HG03558 (cell line): ENCODE results near the gene TMEM234.

Experiments used
- ATAC-seq: cut with Tn5 transposase; IDR thresholded peaks from one replicate; pipeline ENCODE4 v1.9.1; 2021; ENCODE audit warnings: moderate number of reproducible peaks; ENCODE audit not compliant: unreplicated experiment; ENCODE audit errors: extremely low read depth

TMEM234 gene

DNA sequence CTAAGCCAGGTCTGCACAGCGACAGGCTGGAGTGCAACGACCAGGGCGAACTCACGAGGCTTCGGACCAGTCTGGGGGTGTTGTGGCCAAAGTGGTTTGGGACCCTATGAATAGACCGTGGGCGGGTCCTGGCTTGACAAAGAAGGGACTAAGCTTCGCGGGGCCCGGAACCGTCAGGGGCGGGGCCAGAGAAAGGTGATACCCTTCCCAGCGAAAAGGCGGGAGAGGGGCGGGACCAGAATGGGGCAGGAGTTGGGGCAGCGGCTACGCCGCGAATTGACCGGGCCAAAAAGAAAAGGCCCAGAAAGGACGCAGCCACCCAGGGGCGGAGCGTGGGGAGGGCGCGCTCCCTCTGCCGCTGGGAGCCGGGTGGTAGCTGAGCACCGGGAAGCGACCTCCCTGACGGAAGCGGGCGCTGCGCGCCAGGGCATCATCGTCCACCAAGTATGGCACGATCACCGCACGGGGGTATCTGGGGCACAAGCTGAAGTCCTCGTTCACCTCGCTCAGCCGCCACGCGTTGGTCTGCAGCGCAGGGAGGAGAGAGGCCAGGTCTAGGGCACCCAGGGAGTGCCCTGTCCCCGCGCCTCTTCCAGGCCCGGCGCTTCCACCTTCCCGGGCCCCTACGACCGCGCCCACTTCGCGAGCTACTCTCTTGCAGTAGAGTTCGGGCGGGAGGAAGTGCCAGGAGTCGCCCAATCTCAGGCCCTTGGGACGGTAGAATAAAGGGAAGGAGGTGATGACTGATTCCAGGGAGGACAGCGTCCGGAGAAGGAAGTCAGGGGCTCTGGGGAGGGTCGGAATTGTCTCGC, 18.2 kb upstream of the TMEM234 start:
- no peak for ATAC-seq

DNA sequence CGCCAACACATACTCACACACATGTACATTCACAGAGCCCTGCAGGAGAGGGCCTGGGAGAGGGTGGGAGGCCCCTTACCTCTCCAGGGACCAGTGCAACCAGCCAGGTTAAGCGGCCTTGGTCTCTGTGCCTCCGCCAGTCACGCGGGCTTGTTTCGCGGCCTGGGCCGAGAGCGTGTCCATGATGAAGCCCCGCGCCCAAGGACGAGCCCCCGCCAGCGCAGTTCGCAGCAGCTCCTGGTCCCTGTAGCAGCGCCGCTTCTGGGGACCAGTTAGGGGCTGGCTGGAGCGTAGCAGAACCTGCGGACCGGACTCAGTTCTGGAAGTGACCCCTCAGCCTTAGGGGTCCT, 17.6 kb upstream of the TMEM234 start:
- no peak for ATAC-seq

- ATAC-seq = no peak
Observed at GRCh38 chr1:32239337-32239736, 17.2 kb upstream of the TMEM234 start.

DNA sequence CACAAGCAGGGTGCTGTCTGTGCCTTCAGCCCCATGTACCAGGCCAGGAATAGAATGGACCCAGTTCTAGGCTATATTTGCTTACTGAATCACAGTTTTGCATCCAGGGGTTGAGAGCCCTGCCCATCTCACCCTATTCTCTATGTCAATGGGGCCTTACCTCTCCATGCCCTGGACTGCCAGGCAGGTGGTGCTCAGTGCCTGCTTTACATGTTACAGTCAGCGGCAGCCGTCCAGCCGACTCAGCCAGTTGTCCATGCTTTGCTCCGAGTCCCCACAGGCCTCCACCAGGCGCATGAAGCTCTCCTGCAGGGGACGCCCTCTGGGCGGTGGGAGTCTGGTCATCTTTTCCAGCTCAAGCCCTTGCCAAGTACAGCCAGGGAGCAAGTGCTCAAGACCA, 12.6 kb upstream of the TMEM234 start:
- ATAC-seq = no peak

DNA sequence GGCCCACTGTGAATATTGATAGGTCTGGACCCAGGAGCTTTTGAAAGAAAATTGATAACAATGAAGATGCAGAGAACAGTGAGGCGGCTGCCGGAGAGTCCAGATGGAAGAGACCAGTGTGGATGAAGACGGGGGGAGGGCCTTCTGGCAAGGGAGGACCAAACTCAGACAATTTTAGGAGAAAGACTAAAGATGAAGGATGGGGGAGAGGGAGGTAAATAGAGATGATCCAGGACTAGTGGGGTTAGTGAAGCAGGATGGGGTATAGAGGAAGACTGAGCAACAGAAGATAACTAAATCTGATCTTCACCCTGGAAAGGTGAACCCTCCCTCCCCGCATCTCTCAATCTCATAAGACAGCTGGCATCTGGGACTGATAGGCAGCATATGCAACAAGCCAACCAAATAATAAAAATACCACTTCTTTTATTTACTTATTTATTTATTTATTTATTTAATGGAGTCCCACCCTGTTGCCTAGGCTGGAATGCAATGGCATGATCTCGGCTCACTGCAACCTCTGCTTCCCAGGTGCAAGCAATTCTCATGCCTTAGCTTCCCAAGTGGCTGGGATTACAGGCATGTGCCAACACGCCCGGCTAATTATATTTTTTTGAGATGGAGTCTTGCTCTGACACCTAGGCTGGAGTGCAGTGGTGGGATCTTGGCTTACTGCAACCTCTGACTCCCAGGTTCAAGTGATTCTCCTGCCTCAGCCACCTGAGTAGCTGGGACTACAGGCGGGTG, 10.6 kb upstream of the TMEM234 start:
- ATAC-seq = no peak

- ATAC-seq = no peak
Observed at GRCh38 chr1:32231843-32232432, 9.8 kb upstream of the TMEM234 start.

DNA sequence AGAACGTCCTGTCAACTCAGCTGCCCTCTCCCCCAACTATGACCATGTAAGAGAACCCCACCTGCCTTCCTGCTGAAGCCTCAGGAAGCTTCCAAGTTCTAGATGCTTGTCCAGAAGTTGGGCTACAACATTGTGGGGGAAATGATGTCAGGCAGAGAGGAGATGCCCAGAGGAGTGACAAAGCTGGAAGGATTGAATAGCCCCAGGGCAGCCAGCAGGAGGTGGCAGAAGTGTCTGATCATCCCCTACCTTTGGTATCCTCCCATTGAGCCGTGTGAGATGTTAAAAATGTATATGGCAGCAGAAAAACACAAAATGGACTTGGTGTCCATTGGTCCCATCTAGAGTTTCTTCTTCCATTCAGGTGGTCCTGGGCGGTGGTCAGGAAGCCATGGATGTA, 6.6 kb upstream of the TMEM234 start:
- ATAC-seq = no peak

GRCh38 chr1:32224285-32224684, 2.1 kb upstream of the TMEM234 start:
- no peak for ATAC-seq

DNA sequence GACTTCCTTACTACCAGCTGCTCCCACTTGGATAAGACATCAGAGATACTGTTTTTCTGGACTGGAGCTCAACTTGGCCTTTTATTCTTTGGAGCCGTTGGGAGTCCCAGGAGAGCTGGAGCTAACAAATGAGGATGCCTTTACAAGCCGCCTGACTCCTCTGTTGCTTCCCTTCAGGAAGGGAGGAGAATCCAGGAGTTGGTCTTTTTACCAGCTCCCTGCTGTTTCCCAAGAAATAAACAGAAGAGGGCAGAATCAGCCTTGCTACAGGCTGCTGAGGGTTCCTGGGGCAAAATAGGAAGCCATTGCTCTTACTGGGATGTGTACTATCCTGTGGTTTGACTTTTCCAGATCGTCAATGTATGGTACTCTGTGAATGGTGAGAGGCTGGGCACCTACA, 1.5 kb upstream of the TMEM234 start:
- ATAC-seq = no peak

- ATAC-seq = no peak
Observed at GRCh38 chr1:32221581-32221979, 573 bp downstream of the TMEM234 start.

- ATAC-seq = no peak
Observed at GRCh38 chr1:32220746-32221580, 1.2 kb downstream of the TMEM234 start.

GRCh38 chr1:32219022-32219421, 3.1 kb downstream of the TMEM234 start:
- no peak for ATAC-seq

- no peak for ATAC-seq
Observed at GRCh38 chr1:32216566-32216965, 5.6 kb downstream of the TMEM234 start.

DNA sequence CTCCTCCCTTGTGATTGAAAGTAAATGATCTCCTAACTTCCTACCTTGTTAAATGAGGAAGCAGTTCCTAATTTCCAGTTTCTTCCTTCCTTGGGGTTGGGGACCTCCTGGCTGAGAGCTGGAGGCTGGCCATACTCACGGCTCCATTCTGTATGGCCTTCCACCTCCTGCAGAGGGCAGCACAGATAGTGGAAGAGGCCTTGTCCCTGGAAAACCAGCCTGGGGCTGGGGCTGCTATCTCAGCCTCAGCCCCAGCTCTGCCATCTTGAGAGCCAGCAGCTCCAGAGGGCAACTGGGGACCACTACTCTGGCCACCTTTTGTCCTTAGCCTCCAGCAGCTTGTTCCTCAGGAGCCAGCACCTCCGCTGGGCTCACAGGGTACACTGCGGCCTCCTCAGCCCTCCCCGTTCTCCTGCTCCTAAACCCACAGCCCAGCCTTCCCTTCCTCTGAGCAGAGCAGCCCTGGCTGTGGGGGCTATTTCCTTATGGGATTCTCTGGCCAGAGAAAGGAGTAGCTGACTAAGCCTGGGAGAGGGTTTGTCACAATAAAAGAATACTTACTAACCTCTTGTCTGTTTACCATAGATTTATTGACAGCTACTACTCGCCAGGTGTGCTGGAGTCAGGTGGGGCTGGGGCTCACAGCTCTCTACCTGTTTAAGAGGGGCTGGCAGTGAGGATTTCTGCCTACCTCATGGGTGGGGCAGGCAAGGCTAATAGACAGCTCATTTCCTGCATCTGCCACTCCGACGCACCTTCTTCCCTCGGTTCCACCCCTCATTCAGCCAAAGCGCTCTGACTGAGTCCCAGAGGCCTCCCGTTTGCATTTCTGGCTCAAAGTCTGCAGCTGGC, 6.3 kb downstream of the TMEM234 start:
- ATAC-seq = no peak

DNA sequence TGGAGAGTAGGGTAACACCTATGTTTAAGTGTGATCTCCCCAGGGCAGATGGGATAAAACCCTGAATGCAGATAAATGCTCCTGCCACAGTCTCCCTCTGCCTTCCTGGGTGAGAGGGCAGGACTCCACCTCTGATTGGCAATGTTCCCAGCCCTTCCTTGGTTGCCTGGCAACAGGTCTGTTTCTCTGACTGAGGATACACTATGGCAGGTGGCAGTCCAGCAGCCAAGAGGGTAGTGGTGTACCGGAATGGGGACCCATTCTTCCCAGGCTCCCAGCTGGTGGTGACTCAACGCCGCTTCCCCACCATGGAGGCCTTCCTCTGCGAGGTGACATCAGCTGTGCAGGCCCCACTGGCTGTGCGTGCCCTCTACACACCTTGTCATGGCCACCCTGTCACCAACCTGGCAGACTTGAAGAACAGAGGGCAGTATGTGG, 13.2 kb downstream of the TMEM234 start, which contains the start of gene DCDC2B:
Gene DCDC2B, plus strand, starts transcription at position 199 of the 438 bp plus-strand sequence. Its CDS starts 5 bp downstream, at position 204.
- ATAC-seq = no peak

DNA sequence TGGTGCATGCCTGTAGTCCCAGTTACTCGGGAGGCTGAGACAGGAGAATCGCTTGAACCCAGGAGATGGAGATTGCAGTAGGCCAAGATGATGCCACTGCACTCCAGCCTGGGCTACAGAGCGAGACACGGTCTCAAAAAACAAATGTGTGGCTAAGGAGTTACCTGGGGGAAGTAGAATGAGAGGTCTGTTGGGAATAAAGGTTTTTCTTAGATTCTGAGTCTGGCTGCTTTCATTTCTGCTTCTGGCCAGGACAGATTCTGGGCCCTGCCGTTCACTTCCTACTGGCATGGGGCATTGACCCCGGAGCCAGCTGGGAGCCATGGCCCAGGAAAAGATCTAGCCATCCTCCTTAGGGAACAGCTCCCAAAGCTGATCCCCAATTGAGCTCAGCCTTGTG, 13.7 kb downstream of the TMEM234 start:
- no peak for ATAC-seq

DNA sequence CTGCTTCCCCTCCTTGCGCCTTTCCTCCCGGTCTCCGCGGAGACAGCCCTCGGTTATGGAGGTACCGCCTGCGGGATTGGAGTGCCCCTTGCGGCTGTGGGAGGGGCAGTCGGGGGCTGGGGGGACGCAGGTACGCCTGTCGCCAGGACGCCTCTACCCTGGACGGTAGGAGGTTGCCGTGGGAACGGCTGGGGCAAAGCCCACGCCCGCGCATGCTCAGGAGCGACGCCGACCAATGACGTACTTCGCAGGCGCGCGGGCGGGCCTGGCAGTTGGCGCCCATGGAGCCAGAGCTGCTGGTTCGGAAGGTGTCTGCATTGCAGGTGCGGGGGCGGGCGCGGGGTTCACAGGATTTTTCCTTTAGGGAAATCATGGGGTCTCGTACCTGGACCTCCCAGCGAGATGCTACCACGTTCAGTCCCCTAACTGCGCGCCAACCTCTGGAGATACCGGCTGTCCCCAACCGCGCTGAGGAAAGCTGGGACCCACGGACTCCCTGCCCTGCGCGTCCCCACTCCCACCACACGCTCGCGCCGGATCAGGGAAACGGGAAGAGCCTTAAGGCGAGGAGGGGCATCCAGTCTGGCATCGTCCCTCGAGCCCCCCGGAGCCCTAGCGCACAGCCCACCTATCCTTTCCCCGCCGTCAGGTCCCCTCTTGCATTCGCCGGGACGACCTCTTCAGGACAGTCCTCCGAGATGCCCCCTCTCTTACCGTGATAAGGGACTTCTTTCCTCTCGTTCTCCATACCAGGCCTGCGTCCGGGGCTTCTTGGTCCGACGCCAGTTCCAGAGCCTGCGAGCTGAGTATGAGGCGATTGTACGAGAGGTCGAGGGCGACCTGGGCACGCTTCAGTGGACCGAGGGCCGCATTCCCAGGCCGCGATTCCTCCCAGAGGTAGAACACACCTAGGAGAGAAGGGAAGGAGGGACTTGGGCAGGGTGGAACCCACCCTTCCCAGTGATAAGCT, 16.5 kb downstream of the TMEM234 start, which contains the start of gene IQCC:
Gene IQCC, plus strand, starts transcription at position 271 of the 970 bp plus-strand sequence. Its CDS starts 11 bp downstream, at position 282.
- no peak for ATAC-seq

GRCh38 chr1:32204943-32205361, 17.2 kb downstream of the TMEM234 start:
- no peak for ATAC-seq
